ENCODE measurements around the gene SLC29A4.

- no peak for TF ChIP-seq POLR2AphosphoS5 (IDR thresholded peaks at IDR 0.05; ENCODE audit: low read depth, low read length)
- no peak for TF ChIP-seq EZH2 (conservative IDR thresholded peaks at IDR 0.05; ENCODE audit: low read depth, low read length)
- TF ChIP-seq RXRA (CRISPR knock-in tag; IDR thresholded peaks at IDR 0.05): no peak
- peak; percentile 85 for TF ChIP-seq ZNF263 (CRISPR knock-in tag; IDR thresholded peaks at IDR 0.05)
- TF ChIP-seq HIVEP1 (CRISPR knock-in tag; IDR thresholded peaks at IDR 0.05): no peak
- TF ChIP-seq ZNF704 (CRISPR knock-in tag; IDR thresholded peaks at IDR 0.05; ENCODE audit: borderline replicate concordance): no peak
- TF ChIP-seq ESRRA (CRISPR knock-in tag; IDR thresholded peaks at IDR 0.05; ENCODE audit: low read depth): no peak
- TF ChIP-seq ZNF547 (CRISPR knock-in tag; IDR thresholded peaks at IDR 0.05): no peak
These were observed 19.8 kb downstream of the SLC29A4 start for GRCh38 chr7:5302577-5302976.
